ES-I3 (cell line): ENCODE measurements around the gene OVOL1.
A peak's percentile ranks its signal among the peaks of the same experiment; 100 is the strongest.

ENCODE experiments used
- H3K36me3 ChIP-seq: 2 replicates; pipeline ENCODE4 v1.6.1; 2013; ENCODE audit warnings: mild to moderate bottlenecking, low read length, control low read depth, moderate library complexity; ENCODE audit not compliant: insufficient read depth
- H3K4me1 ChIP-seq: 2 replicates; pipeline ENCODE4 v1.6.1; 2013; ENCODE audit warnings: mild to moderate bottlenecking, control low read depth, low read length; ENCODE audit not compliant: insufficient read depth
- H3K9ac ChIP-seq: 2 replicates; pipeline ENCODE4 v1.6.1; 2013; ENCODE audit warnings: low read depth, mild to moderate bottlenecking, low read length, moderate library complexity
- H3K9me3 ChIP-seq: 2 replicates; pipeline ENCODE4 v1.6.1; 2013; ENCODE audit warnings: mild to moderate bottlenecking, low read length, moderate library complexity; ENCODE audit not compliant: control insufficient read depth, insufficient read depth

OVOL1 gene

GRCh38 chr11:65809496-65809895, 22.6 kb downstream of the OVOL1 start:
- Histone ChIP-seq H3K9ac (no peak overlapping the region), H3K9me3 (no peaks in the 10 kb centered on the region), H3K4me1 (no peaks in the 10 kb centered on the region), H3K36me3 (no peaks in the 10 kb centered on the region)

GRCh38 chr11:65810046-65810868, 23.4 kb downstream of the OVOL1 start:
- Histone ChIP-seq H3K36me3 (no peaks in the 10 kb centered on the region), H3K9me3 (no peaks in the 10 kb centered on the region), H3K9ac (no peak overlapping the region), H3K4me1 (no peaks in the 10 kb centered on the region)

GRCh38 chr11:65811764-65812475, 25.1 kb downstream of the OVOL1 start:
- no peak overlapping the region for H3K9ac ChIP-seq
- H3K36me3 ChIP-seq: no peaks in the 10 kb centered on the region
- no peaks in the 10 kb centered on the region for H3K9me3 ChIP-seq
- H3K4me1 ChIP-seq: no peaks in the 10 kb centered on the region

- Histone ChIP-seq H3K4me1 (no peaks in the 10 kb centered on the region), H3K9ac (no peak overlapping the region), H3K9me3 (no peaks in the 10 kb centered on the region), H3K36me3 (no peaks in the 10 kb centered on the region)
Measured at GRCh38 chr11:65814131-65814985, 27.5 kb downstream of the OVOL1 start.

- Histone ChIP-seq H3K4me1 (no peaks in the 10 kb centered on the region), H3K9me3 (no peaks in the 10 kb centered on the region), H3K36me3 (no peaks in the 10 kb centered on the region), H3K9ac (no peak overlapping the region)
Measured at GRCh38 chr11:65814986-65815565, 28.2 kb downstream of the OVOL1 start.

- H3K9me3 ChIP-seq: no peaks in the 10 kb centered on the region
- no peak overlapping the region for H3K9ac ChIP-seq
- no peaks in the 10 kb centered on the region for H3K4me1 ChIP-seq
- no peaks in the 10 kb centered on the region for H3K36me3 ChIP-seq
Measured at GRCh38 chr11:65816696-65817095, 29.8 kb downstream of the OVOL1 start.

- Histone ChIP-seq H3K36me3 (no peaks in the 10 kb centered on the region), H3K9me3 (no peaks in the 10 kb centered on the region), H3K9ac (peak overlapping the region; percentile 93), H3K4me1 (no peaks in the 10 kb centered on the region)
Measured at GRCh38 chr11:65817312-65817834, 30.5 kb downstream of the OVOL1 start.

- Histone ChIP-seq H3K9ac (peak overlapping the region; percentile 93), H3K36me3 (no peaks in the 10 kb centered on the region), H3K9me3 (no peaks in the 10 kb centered on the region), H3K4me1 (no peaks in the 10 kb centered on the region)
Measured at GRCh38 chr11:65817835-65818680, 31.2 kb downstream of the OVOL1 start.

- Histone ChIP-seq H3K4me1 (no peaks in the 10 kb centered on the region), H3K9me3 (no peaks in the 10 kb centered on the region), H3K9ac (no peak overlapping the region), H3K36me3 (no peaks in the 10 kb centered on the region)
Measured at GRCh38 chr11:65821107-65821506, 34.2 kb downstream of the OVOL1 start.

GRCh38 chr11:65822776-65823528, 36.1 kb downstream of the OVOL1 start:
- H3K9me3 ChIP-seq: no peaks in the 10 kb centered on the region
- no peak overlapping the region for H3K9ac ChIP-seq
- no peaks in the 10 kb centered on the region for H3K36me3 ChIP-seq
- H3K4me1 ChIP-seq: no peaks in the 10 kb centered on the region

GRCh38 chr11:65826984-65827735, 40.3 kb downstream of the OVOL1 start:
- Histone ChIP-seq H3K9me3 (no peaks in the 10 kb centered on the region), H3K36me3 (no peaks in the 10 kb centered on the region), H3K9ac (no peak overlapping the region), H3K4me1 (no peaks in the 10 kb centered on the region)

GRCh38 chr11:65829459-65829858, 42.6 kb downstream of the OVOL1 start:
- Histone ChIP-seq H3K9me3 (no peaks in the 10 kb centered on the region), H3K9ac (no peak overlapping the region), H3K4me1 (0 out of 2 replicates have a peak, but pooled peaks cover 4% of the 10 kb centered on the region), H3K36me3 (no peaks in the 10 kb centered on the region)
